T-helper 1 cell treated with Interleukin-12 subunit alpha and Interleukin-12 subunit beta and Interleukin-4 antibody, amounts not matched to agents 30 μg/mL and 1 μg/mL, for 36 hours (primary cell): Measurements from ENCODE around the gene RXRG.
A peak's percentile ranks its signal among the peaks of the same experiment; 100 is the strongest.

Source experiments
- H3K27ac Mint-ChIP-seq: one replicate; pipeline ENCODE4 v1.8.0; 2021; ENCODE audit warnings: mild to moderate bottlenecking, mixed read lengths
- H3K27me3 Mint-ChIP-seq: one replicate; pipeline ENCODE4 v1.8.0; 2021; ENCODE audit warnings: low read depth, mixed read lengths
- H3K36me3 Mint-ChIP-seq: one replicate; pipeline ENCODE4 v1.8.0; 2021; ENCODE audit warnings: low read depth, mixed read lengths
- H3K4me1 Mint-ChIP-seq: one replicate; pipeline ENCODE4 v1.8.0; 2021; ENCODE audit warnings: low read depth, mixed read lengths
- H3K4me3 Mint-ChIP-seq: one replicate; pipeline ENCODE4 v1.8.0; 2021; ENCODE audit warnings: mild to moderate bottlenecking, moderate library complexity, mixed read lengths
- H3K9me3 Mint-ChIP-seq: one replicate; pipeline ENCODE4 v1.8.0; 2021; ENCODE audit warnings: mixed read lengths

RXRG gene

DNA sequence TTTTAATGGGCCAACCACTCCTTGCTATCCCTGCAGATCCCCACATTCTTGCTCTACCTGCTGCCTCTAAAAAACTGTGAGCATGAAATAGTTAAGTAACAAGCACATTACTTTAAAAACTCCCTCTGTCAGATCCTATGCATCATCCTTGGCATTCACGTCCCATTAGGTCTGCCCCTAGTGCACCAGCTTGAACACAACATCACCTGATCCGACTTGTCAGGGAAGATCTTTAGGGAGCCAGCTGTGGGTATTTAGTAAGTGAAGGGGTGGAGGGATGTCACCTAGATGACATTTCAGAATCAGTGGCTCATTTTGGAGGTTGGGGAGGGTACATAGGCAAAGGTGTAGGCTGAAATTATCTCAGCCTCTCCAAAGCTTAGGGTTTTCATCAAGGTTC lies 33.5 kb downstream of the RXRG start:
- H3K27me3 Mint-ChIP-seq: peaks cover 52% of the 10 kb centered on the region

DNA sequence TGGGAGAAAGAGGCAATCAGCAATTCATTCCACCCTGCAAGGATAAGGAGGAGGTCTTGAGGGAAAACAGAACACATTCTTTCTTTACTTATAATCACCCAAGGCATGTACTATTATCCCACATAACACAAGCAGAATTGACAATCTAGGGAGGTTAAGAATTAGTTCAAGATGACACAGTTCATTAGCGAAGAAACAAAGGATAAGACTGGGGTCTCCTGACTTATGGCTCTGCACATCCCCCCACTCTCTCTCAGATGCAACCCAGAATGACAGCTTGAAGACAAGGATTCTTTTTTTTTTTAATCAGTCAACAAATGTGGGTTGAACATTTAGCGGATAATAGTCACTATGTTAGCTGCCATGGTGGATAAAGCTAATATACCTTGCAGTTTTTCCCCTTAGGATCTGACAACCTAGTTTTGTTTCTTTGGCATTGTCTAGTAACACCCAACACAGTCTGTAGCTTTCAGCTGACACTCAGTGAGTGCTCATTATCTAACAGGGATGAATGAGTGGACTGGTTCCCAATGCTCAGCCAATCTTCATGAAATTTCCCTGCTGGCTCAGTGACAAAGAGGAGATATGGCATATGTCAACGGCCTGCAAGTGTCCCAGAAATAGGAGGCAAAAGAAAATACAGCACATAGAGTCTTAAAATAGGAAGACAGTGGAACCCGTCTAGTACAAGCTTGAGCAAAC lies 35.1 kb downstream of the RXRG start:
- Mint-ChIP-seq H3K27ac (no peak overlapping the region), H3K9me3 (no peaks in the 10 kb centered on the region), H3K4me3 (no peak overlapping the region), H3K4me1 (peaks cover 1% of the 10 kb centered on the region), H3K27me3 (peaks cover 44% of the 10 kb centered on the region), H3K36me3 (no peaks in the 10 kb centered on the region)

More for the DNA sequence above, 33.5 kb downstream of the RXRG start:
- Mint-ChIP-seq H3K4me3 (no peak overlapping the region), H3K9me3 (no peaks in the 10 kb centered on the region), H3K27ac (no peak overlapping the region), H3K4me1 (peaks cover 1% of the 10 kb centered on the region), H3K36me3 (no peaks in the 10 kb centered on the region)

DNA sequence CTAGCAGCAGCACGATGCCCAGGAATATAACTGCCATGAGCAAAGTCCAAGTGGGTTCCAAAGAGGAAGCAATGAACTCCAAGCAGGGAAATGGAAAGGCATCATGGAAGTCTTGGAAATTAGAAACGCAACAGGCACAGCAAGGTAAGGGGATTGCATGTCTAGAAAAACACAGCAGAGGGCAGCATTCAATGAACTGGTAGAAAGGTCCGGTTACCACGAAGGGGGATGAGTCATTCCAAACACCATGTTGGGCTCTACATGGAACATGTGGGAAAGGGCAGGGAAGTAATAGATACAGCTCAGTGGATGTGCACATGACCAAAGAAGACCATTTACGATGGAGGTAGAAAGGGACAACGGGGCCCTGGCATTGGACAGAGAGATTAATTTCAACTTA lies 36.4 kb downstream of the RXRG start:
- Mint-ChIP-seq H3K27ac (no peak overlapping the region), H3K36me3 (no peaks in the 10 kb centered on the region), H3K9me3 (no peaks in the 10 kb centered on the region), H3K4me1 (peaks cover 6% of the 10 kb centered on the region), H3K4me3 (no peak overlapping the region), H3K27me3 (peaks cover 43% of the 10 kb centered on the region)

DNA sequence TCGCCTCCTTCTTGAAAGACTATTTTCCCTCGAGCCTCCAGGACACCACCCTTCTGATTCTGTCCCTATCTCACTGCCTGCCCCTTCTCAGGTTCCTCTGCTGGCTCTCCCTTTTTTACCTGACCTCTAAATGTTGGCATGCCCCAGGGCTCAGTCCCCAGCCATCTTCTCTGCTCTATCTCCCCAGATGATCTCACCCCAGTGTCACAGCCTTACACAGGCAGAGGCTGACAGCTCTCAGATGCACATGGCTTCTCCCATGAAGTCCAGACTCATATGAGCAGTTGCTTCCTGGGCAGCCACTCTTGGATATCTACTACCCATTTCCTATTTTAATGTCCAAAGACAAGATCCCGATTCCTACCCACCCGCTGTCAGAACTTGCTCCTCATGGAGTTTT lies 37.5 kb downstream of the RXRG start:
- Mint-ChIP-seq H3K4me3 (no peak overlapping the region), H3K27me3 (peaks cover 43% of the 10 kb centered on the region), H3K27ac (no peak overlapping the region), H3K9me3 (no peaks in the 10 kb centered on the region), H3K4me1 (peaks cover 6% of the 10 kb centered on the region), H3K36me3 (no peaks in the 10 kb centered on the region)

DNA sequence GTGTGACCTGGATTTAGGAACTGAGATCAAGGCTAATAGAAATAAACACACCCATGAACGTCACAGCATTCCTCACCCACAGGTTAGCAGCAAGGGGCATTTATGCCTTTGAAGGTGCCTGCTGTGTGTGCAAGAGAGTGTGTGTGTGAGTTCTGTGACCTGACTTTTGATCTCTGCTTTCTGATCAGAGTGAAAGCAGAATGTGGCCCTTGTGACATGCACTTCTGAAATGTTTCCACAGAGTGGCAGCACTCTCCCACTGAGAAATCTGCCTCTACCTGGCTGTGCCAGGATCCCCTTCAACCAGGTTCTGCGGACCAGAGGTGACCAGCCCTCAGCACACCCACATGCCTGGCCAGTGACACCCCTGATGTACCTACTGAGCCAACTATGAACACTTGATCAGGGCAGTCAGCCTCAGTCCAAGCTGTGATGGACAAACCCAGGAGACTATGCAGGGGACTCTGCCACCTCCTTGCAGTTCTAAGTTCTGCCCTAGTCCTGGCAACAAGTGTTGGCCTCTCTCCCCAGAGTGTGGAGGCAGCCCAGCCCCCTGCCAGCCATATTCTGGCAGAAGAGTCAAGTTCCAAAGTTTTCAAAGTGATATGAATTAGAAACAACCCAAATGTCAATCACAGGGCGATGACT lies 41.0 kb downstream of the RXRG start:
- Mint-ChIP-seq H3K27ac (no peak overlapping the region), H3K36me3 (no peaks in the 10 kb centered on the region), H3K27me3 (peaks cover 50% of the 10 kb centered on the region), H3K9me3 (no peaks in the 10 kb centered on the region), H3K4me1 (peaks cover 6% of the 10 kb centered on the region), H3K4me3 (no peak overlapping the region)

DNA sequence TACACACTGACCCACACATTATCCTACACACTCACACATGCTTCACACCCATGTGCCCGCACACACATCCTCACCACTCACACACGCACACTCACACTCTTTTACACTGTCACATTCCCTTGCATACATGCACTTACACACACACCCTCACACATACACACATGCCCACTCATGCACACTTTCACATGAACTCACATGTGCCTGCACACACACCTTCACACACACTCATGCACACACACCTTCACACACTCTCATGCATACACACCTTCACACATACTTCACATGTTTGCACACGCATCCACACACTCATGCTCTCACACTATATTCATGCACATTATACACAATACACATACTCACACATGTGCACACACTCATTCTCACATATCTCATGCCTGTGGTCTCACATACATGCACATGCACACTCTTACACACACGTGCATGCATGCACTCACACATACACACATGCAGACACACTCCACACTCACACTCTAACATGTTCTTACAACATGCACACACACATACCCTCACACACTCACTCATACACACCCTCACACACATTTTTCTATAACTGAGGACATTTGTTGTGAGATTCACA lies 42.3 kb downstream of the RXRG start:
- peaks cover 11% of the 10 kb centered on the region for H3K4me1 Mint-ChIP-seq

DNA sequence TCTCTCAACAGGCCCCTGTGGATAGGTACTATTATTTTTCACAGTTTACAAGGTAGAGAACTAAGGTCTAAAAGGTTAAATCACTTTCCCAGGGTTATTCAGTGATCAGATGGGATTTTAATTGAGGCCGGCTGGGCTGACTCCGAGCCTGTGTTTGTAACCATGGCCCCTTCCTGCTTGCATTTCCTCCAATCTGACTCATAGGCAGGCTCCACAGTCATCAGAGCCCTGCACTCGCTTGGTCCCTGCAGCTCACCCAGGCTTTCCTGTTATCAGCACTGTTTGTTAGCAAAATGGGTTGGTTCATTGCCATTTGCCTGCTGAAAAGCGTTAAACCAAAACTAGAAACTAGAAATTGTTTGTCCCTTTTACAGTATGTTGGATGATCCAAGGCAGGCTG lies 47.0 kb downstream of the RXRG start:
- Mint-ChIP-seq H3K9me3 (no peaks in the 10 kb centered on the region), H3K36me3 (peaks cover 2% of the 10 kb centered on the region), H3K27ac (no peak overlapping the region), H3K4me1 (peaks cover 14% of the 10 kb centered on the region), H3K4me3 (no peak overlapping the region), H3K27me3 (peaks cover 65% of the 10 kb centered on the region)

More for the DNA sequence above, 42.3 kb downstream of the RXRG start:
- Mint-ChIP-seq H3K27me3 (peaks cover 49% of the 10 kb centered on the region), H3K9me3 (no peaks in the 10 kb centered on the region), H3K27ac (no peak overlapping the region), H3K4me3 (no peak overlapping the region), H3K36me3 (no peaks in the 10 kb centered on the region)

DNA sequence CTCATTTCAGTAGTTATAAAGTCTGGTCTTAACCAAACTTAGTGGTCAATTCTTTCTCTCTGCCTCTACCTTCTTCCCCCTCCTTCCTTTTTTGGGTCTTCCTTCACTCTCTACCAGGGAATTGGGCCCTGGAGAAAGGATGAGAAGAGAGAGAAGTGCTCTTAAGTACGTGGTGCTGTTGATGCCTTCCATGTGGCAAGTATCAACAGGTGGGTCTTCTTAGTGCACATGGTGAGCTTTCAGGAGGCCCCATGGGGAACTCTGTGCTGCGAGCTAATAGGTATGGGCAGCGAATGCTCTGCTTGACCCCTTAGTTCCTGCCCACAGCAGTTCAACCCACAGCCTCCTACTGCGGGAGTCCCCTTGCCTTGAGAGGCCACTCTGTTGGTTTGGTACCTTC lies 49.0 kb downstream of the RXRG start:
- H3K9me3 Mint-ChIP-seq: no peaks in the 10 kb centered on the region
- H3K4me1 Mint-ChIP-seq: peaks cover 22% of the 10 kb centered on the region
- peaks cover 3% of the 10 kb centered on the region for H3K36me3 Mint-ChIP-seq
- H3K27ac Mint-ChIP-seq: no peak overlapping the region
- H3K27me3 Mint-ChIP-seq: peaks cover 86% of the 10 kb centered on the region
- no peak overlapping the region for H3K4me3 Mint-ChIP-seq

DNA sequence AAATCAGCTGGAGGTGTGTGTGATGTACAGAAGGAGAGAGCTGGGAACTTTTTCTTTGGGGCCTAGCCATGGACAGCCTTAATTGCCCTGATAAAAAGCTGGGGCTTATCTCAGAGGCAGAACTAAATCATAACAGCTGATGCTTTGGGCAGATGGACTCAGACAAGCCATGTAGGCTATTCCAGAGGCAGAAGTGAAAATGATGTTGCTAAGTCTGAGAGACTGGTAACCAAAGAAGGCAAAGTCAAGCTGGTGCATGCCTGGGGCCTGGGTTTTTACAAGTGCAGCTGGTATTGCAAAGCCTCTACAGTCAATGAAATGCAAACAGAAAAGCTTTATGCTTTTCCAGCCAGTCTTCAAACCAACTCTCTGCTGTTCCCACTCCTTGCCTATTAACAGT lies 49.4 kb downstream of the RXRG start:
- Mint-ChIP-seq H3K36me3 (peaks cover 3% of the 10 kb centered on the region), H3K4me1 (peaks cover 22% of the 10 kb centered on the region), H3K27me3 (peaks cover 86% of the 10 kb centered on the region), H3K9me3 (no peaks in the 10 kb centered on the region), H3K4me3 (no peak overlapping the region), H3K27ac (no peak overlapping the region)

DNA sequence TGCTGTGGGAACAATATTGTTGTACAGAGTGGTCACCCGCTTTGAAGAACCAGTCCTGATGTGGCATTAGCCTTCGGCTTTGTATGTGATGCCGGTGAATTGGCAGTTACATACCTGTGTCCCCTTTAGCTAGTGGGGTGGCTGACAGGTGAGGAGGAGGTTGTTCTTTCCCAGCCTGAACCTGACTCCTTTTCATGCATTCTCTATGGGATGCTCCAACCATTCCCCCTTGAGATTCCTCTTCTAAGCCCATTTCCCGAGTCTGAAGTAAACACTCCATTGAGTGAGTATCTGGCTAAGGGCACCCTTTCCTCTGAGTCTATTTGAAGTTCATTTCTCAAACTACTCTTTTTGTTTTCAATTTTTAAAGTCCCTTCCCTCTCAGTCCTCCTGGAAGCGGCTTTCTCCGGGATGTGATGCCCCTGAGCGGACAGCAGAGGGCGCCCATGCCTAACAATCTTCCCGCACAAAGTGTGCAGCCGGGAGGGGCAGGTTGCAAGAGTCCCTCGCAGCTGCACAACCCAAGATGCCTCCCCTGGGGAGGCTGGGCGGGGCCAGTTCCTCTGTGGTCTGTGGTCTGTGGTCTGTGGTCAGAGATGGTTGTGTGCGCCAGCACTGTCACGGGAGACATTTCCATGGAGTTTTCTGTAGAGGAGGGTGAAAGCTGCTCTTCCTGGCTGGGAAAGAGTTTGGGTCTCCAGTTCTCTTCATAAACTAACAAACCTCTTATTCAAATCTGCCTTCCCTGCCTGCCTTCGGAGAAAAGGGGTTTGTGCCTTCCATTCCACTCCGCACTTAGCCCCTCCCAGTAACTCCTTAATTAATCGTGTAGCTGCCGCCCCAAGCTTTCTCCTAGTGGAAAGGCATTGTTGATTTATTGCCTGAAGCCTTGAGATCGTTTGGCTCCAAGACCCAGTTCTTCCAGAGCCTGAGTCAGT lies 52.0 kb downstream of the RXRG start:
- H3K4me1 Mint-ChIP-seq: peaks cover 17% of the 10 kb centered on the region
- H3K36me3 Mint-ChIP-seq: peaks cover 3% of the 10 kb centered on the region

DNA sequence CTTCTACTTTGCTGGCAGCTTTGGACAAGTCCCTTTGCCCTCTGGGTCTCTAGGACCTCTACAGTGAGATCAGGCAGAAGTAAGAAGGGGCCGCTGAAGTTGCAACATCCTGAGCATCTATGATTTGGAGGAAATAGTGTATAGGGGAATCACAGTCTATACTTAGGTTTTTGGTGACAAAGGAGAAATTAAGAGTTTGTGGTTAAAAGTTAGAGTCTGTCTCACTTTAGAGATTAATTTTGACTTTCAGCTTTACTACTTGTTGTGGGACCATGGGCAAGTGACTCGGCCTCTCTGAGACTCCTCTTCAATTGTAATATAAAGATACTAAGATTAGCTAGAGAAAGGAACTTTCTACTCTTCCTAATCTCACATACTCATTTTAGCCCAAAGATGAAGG lies 55.3 kb downstream of the RXRG start:
- H3K27me3 Mint-ChIP-seq: peaks cover 89% of the 10 kb centered on the region
- H3K4me1 Mint-ChIP-seq: peaks cover 14% of the 10 kb centered on the region
- peaks cover 3% of the 10 kb centered on the region for H3K36me3 Mint-ChIP-seq
- H3K4me3 Mint-ChIP-seq: no peak overlapping the region
- H3K9me3 Mint-ChIP-seq: no peaks in the 10 kb centered on the region
- H3K27ac Mint-ChIP-seq: no peak overlapping the region

More for the DNA sequence above, 52.0 kb downstream of the RXRG start:
- peak overlapping the region; percentile 82 for H3K27ac Mint-ChIP-seq
- no peaks in the 10 kb centered on the region for H3K9me3 Mint-ChIP-seq
- peaks cover 86% of the 10 kb centered on the region for H3K27me3 Mint-ChIP-seq
- H3K4me3 Mint-ChIP-seq: peak overlapping the region; percentile 41

DNA sequence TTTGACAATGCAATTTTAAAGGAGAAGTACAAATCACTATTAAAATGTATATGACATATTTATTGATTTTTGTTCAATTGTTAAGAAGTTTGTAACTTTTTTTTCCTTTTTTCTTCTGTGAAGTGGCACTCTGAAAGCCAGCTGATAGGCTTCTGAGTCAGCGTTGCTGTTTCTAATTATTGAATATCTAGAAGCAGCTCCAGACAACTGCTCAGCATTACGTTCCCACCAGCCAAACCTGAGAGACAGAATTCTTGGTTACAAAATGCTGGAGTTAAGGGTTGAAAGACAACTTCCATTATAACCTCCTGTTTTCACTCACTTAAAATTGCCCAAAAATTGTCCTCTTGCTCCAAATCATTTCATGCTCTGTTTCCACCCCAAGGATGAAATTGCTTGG lies 57.0 kb downstream of the RXRG start:
- Mint-ChIP-seq H3K27me3 (peaks cover 81% of the 10 kb centered on the region), H3K4me1 (peaks cover 7% of the 10 kb centered on the region), H3K36me3 (peaks cover 1% of the 10 kb centered on the region), H3K9me3 (no peaks in the 10 kb centered on the region), H3K27ac (no peak overlapping the region), H3K4me3 (no peak overlapping the region)

DNA sequence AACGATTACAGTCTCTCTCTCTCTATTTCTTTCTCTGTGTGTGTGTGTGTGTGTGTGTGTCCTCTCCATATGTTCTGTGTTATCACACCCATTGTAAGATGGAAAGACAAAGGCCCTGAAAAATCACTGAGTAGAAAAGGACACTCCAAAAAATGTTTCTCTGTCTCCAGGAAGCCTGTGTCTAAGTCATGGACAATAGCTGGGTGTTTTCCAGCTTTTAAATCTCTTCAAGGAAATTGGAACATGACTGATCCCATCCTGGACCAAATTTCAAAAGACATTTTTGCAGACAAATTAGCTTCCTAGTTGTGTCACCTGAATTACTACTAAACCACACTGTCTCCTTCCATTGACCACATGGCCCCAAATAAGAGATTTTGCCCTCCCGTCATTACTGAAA lies 57.4 kb downstream of the RXRG start:
- no peak overlapping the region for H3K27ac Mint-ChIP-seq
- peaks cover 4% of the 10 kb centered on the region for H3K4me1 Mint-ChIP-seq
- peaks cover 79% of the 10 kb centered on the region for H3K27me3 Mint-ChIP-seq
- H3K9me3 Mint-ChIP-seq: no peaks in the 10 kb centered on the region
- no peaks in the 10 kb centered on the region for H3K36me3 Mint-ChIP-seq
- H3K4me3 Mint-ChIP-seq: no peak overlapping the region

DNA sequence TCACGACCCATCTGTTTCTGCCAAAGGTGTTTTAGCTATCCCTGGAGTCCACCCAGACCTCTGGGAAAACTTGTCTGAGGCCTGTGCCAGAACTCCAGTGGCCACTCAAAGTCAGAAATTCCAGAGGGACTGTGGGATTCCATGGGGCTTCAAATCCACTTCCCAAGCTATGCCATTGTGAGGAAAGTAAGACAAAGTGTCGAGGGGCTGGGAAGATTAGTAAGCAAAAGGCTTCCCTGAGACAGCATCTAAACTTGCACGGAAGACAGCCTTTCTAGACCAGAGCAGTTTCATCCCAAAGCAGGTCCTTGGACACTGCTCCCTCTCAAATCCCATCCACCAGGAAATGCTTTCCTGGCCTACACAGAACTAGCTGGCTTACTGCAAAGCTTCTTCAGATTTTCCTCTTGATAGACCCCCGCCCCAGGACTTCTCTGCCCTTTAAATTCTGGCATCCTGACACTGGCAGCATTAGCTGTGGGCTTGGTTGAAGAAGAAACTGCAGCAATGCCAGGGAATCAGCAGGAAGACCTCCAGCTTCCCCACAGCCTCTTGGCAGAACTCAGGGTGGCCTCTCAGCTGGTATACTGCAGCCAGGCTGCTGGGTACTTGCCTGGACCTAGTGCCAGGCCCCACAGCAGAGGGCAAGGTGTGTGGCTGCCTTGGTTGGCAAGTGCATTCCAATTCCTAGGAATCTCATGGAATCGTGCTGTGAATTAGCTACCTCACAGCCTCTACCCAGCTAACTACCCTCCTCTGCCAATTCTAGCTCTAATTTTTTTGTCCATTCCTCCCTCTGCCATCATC lies 61.1 kb downstream of the RXRG start:
- Mint-ChIP-seq H3K4me1 (no peaks in the 10 kb centered on the region), H3K4me3 (no peak overlapping the region), H3K27me3 (peaks cover 68% of the 10 kb centered on the region), H3K27ac (no peak overlapping the region), H3K36me3 (no peaks in the 10 kb centered on the region), H3K9me3 (no peaks in the 10 kb centered on the region)
